BLaER1 treated with 17β-estradiol and CSF1 and Interleukin-3, amounts not matched to agents 10 nM and 100 nM (cell line): ENCODE results near the gene CXCL1.

Source experiments
- H3K27ac ChIP-seq, 11 experiments: shearing (Covaris generic); formaldehyde crosslinking; 2 replicates each; pipeline ENCODE4 v1.8.1; 2022
- H3K27me3 ChIP-seq, 11 experiments: shearing (Covaris generic); formaldehyde crosslinking; 2 replicates each; pipeline ENCODE4 v1.8.1; 2022
- H3K36me3 ChIP-seq, 11 experiments: shearing (Covaris generic); formaldehyde crosslinking; 2 replicates each; pipeline ENCODE4 v1.8.1; 2022
- H3K4me1 ChIP-seq, 10 experiments: shearing (Covaris generic); formaldehyde crosslinking; 2 replicates each; pipeline ENCODE4 v1.8.1; 2022
- H3K4me2 ChIP-seq, 11 experiments: shearing (Covaris generic); formaldehyde crosslinking; 2 replicates each; pipeline ENCODE4 v1.8.1; 2022
- H3K4me3 ChIP-seq, 10 experiments: shearing (Covaris generic); formaldehyde crosslinking; 2 replicates each; pipeline ENCODE4 v1.8.1; 2022
- H3K9ac ChIP-seq, 11 experiments: shearing (Covaris generic); formaldehyde crosslinking; 2 replicates each; pipeline ENCODE4 v1.8.1; 2022
- H3K9me3 ChIP-seq, 11 experiments: shearing (Covaris generic); formaldehyde crosslinking; replicated peaks in 1 of 11; 2 replicates each; pipeline ENCODE4 v1.8.1; 2022
- H4K20me1 ChIP-seq, 11 experiments: shearing (Covaris generic); formaldehyde crosslinking; 2 replicates each; pipeline ENCODE4 v1.8.1; 2022
- Cebpa-rat ChIP-seq, 11 experiments: shearing (Covaris generic); IDR thresholded peaks; 2 replicates each; pipeline ENCODE4 v1.8.1; 2022

CXCL1 gene

DNA sequence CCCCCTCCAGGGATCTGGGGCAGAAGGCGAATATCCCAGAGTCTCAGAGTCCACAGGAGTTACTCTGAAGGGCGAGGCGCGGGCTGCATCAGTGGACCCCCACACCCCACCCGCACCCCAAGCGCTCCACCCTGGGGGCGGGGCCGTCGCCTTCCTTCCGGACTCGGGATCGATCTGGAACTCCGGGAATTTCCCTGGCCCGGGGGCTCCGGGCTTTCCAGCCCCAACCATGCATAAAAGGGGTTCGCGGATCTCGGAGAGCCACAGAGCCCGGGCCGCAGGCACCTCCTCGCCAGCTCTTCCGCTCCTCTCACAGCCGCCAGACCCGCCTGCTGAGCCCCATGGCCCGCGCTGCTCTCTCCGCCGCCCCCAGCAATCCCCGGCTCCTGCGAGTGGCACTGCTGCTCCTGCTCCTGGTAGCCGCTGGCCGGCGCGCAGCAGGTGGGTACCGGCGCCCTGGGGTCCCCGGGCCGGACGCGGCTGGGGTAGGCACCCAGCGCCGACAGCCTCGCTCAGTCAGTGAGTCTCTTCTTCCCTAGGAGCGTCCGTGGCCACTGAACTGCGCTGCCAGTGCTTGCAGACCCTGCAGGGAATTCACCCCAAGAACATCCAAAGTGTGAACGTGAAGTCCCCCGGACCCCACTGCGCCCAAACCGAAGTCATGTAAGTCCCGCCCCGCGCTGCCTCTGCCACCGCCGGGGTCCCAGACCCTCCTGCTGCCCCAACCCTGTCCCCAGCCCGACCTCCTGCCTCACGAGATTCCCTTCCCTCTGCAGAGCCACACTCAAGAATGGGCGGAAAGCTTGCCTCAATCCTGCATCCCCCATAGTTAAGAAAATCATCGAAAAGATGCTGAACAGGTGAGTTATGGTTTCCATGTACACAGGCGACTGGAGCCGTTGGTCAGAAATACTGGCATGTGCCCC is at the start of gene CXCL1:
Gene CXCL1, plus strand, starts transcription at position 264 of the 926 bp plus-strand sequence. Its CDS starts 78 bp downstream, at position 342.
- no peaks in the 10 kb centered on the region for H3K27me3 ChIP-seq
- H3K9me3 ChIP-seq: peaks cover 0 to 47% (median 10%) of the 10 kb centered on the region in 11 experiments; a peak in 15 of 22 replicates
- peak within 1 kb of the TSS in 3 of 11 experiments; percentile 9 to 50 (median 24); a peak in 3 of 22 replicates for H3K4me2 ChIP-seq
- H3K4me1 ChIP-seq: peaks cover 0 to 96% (median 24%) of the 10 kb centered on the region in 10 experiments; a peak in 16 of 20 replicates
- H3K4me3 ChIP-seq: no peak within 1 kb of the TSS
- peak within 1 kb of the TSS in 3 of 11 experiments; percentile 37 to 89 (median 86); a peak in 6 of 22 replicates for H3K27ac ChIP-seq
- no peak for TF ChIP-seq Cebpa-rat (IDR thresholded peaks at IDR 0.05)
- H4K20me1 ChIP-seq: no peaks in the 10 kb centered on the region
- 0 out of 22 replicates have a peak within 1 kb of the TSS, but pooled peaks of 1 of the 11 experiments have one; percentile 2 for H3K9ac ChIP-seq
- H3K36me3 ChIP-seq: 0 out of 22 replicates have a peak, but pooled peaks cover 0 to 4% (median 0%) of the 10 kb centered on the region in 11 experiments

DNA sequence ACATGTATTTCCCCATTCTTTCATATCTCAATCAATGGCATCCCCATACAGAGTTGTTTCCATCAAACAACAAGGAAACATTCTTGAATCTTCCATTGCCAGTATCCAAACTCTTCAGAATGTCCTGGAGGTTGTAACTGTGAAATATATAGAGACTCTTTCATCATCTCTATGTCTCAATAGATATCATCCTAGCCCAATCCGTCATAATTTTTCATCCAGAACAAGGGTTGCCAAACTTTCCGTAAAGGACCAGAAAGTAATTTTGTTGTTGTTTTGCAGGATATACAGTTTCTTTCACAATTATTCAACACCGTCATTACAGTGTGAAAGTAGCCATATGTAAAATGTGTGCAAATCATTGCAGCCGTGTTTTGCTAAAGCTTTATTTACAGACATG is 47.9 kb upstream of the CXCL1 start:
- no peak overlapping the region for H3K9ac ChIP-seq
- no peak for TF ChIP-seq Cebpa-rat (IDR thresholded peaks at IDR 0.05)
- no peaks in the 10 kb centered on the region for H3K27me3 ChIP-seq
- no peak overlapping the region for H3K27ac ChIP-seq
- H3K36me3 ChIP-seq: no peaks in the 10 kb centered on the region
- no peaks in the 10 kb centered on the region for H4K20me1 ChIP-seq
- H3K4me1 ChIP-seq: peaks cover 0 to 65% (median 12%) of the 10 kb centered on the region in 10 experiments; a peak in 13 of 20 replicates
- peaks cover 0 to 14% (median 0%) of the 10 kb centered on the region in 11 experiments; a peak in 2 of 22 replicates for H3K9me3 ChIP-seq
- no peak overlapping the region for H3K4me3 ChIP-seq
- peak overlapping the region in 1 of 11 experiments; percentile 11; a peak in 1 of 22 replicates for H3K4me2 ChIP-seq

DNA sequence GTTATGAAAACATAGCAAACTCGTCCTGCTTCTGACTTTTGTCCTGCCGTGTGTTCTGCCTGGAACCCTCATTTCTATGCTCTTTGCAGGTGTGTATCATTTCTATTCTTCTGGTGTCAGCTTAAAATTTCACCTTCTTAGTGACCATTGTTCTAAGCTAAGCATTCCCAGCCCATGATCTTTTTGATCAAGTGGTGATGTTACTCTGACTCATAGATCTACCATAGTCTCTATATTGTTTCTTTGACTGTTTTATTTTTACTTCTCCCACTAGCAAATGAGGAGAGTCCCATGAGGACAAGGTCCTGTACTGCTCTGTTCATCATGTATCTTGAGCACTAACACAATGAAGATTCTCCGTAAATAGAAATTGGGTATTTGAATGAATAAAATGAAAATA is 46.8 kb upstream of the CXCL1 start:
- Histone ChIP-seq H3K4me1 (peaks cover 0 to 55% (median 2%) of the 10 kb centered on the region in 10 experiments; a peak in 11 of 20 replicates), H3K4me2 (peak overlapping the region in 3 of 11 experiments; percentile 4 to 48 (median 24); a peak in 4 of 22 replicates), H4K20me1 (no peaks in the 10 kb centered on the region), H3K9me3 (peaks cover 1 to 25% (median 9%) of the 10 kb centered on the region in 11 experiments; a peak in 19 of 22 replicates), H3K27ac (peak overlapping the region in 2 of 11 experiments; percentile 33 to 69; a peak in 4 of 22 replicates), H3K4me3 (no peak overlapping the region), H3K36me3 (no peaks in the 10 kb centered on the region), H3K9ac (no peak overlapping the region), H3K27me3 (no peaks in the 10 kb centered on the region)
- no peak for TF ChIP-seq Cebpa-rat (IDR thresholded peaks at IDR 0.05)

GRCh38 chr4:73822812-73823504 is 46.2 kb upstream of the CXCL1 start:
- no peaks in the 10 kb centered on the region for H3K36me3 ChIP-seq
- H3K9me3 ChIP-seq: peaks cover 7 to 31% (median 14%) of the 10 kb centered on the region in 11 experiments; a peak in 20 of 22 replicates
- no peaks in the 10 kb centered on the region for H4K20me1 ChIP-seq
- H3K4me1 ChIP-seq: peaks cover 0 to 49% (median 0%) of the 10 kb centered on the region in 10 experiments; a peak in 7 of 20 replicates
- H3K4me3 ChIP-seq: no peak overlapping the region
- H3K4me2 ChIP-seq: peak overlapping the region in 3 of 11 experiments; percentile 42 to 52 (median 48); a peak in 6 of 22 replicates
- no peak for TF ChIP-seq Cebpa-rat (IDR thresholded peaks at IDR 0.05)
- no peaks in the 10 kb centered on the region for H3K27me3 ChIP-seq
- peak overlapping the region in 2 of 11 experiments; percentile 8 to 24; a peak in 2 of 22 replicates for H3K9ac ChIP-seq
- H3K27ac ChIP-seq: peak overlapping the region in 5 of 11 experiments; percentile 21 to 69 (median 56); a peak in 8 of 22 replicates

- 0 out of 22 replicates have a peak overlapping the region, but pooled peaks of 1 of the 11 experiments have one; percentile 8 for H3K9ac ChIP-seq
- H3K27ac ChIP-seq: peak overlapping the region in 4 of 11 experiments; percentile 43 to 69 (median 57); a peak in 6 of 22 replicates
- H3K4me1 ChIP-seq: peaks cover 0 to 44% (median under 1%) of the 10 kb centered on the region in 10 experiments; a peak in 7 of 20 replicates
Measured at GRCh38 chr4:73823760-73824159, 45.4 kb upstream of the CXCL1 start.

DNA sequence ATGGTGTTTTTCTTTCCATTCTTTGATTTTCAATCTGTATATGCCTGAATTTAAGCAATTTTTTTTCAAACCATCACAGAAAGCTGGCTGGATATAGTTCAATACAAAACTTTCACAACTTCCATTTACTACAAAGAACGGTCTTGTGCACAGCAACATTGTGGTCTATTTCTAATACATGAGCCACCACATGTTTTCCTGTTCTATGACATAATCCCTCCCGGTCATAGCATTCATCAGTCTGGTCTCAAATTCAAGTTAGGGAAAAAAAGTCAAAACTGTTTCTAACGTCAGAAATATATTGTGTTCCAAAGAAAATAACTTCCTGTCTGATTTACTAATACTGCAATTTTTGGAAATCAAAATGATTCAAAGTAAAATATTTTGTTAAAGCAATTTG is 40.2 kb upstream of the CXCL1 start:
- Histone ChIP-seq H3K9ac (no peak overlapping the region), H3K36me3 (no peaks in the 10 kb centered on the region), H3K27ac (peak overlapping the region in 6 of 11 experiments; percentile 12 to 59 (median 41); a peak in 8 of 22 replicates), H4K20me1 (no peaks in the 10 kb centered on the region), H3K9me3 (peaks cover 7 to 28% (median 16%) of the 10 kb centered on the region in 11 experiments; a peak in 20 of 22 replicates), H3K27me3 (no peaks in the 10 kb centered on the region), H3K4me1 (peaks cover 0 to 55% (median 8%) of the 10 kb centered on the region in 10 experiments; a peak in 9 of 20 replicates), H3K4me3 (no peak overlapping the region), H3K4me2 (peak overlapping the region in 5 of 11 experiments; percentile 43 to 58 (median 49); a peak in 9 of 22 replicates)
- TF ChIP-seq Cebpa-rat (IDR thresholded peaks at IDR 0.05): no peak

More at GRCh38 chr4:73823760-73824159, 45.4 kb upstream of the CXCL1 start:
- no peaks in the 10 kb centered on the region for H3K36me3 ChIP-seq
- peak overlapping the region in 3 of 11 experiments; percentile 42 to 52 (median 48); a peak in 5 of 22 replicates for H3K4me2 ChIP-seq
- peaks cover 7 to 33% (median 16%) of the 10 kb centered on the region in 11 experiments; a peak in 20 of 22 replicates for H3K9me3 ChIP-seq
- no peak overlapping the region for H3K4me3 ChIP-seq
- no peaks in the 10 kb centered on the region for H3K27me3 ChIP-seq
- H4K20me1 ChIP-seq: no peaks in the 10 kb centered on the region
- no peak for TF ChIP-seq Cebpa-rat (IDR thresholded peaks at IDR 0.05)

- H3K4me2 ChIP-seq: no peak overlapping the region
- peaks cover 7 to 21% (median 16%) of the 10 kb centered on the region in 11 experiments; a peak in 20 of 22 replicates for H3K9me3 ChIP-seq
- H3K36me3 ChIP-seq: no peaks in the 10 kb centered on the region
- peaks cover 0 to 42% (median 8%) of the 10 kb centered on the region in 10 experiments; a peak in 9 of 20 replicates for H3K4me1 ChIP-seq
- no peak overlapping the region for H3K4me3 ChIP-seq
- TF ChIP-seq Cebpa-rat (IDR thresholded peaks at IDR 0.05): no peak
- no peak overlapping the region for H3K27ac ChIP-seq
- no peaks in the 10 kb centered on the region for H3K27me3 ChIP-seq
- H3K9ac ChIP-seq: no peak overlapping the region
- no peaks in the 10 kb centered on the region for H4K20me1 ChIP-seq
Measured at GRCh38 chr4:73831569-73831968, 37.6 kb upstream of the CXCL1 start.

GRCh38 chr4:73832651-73833237 is 36.4 kb upstream of the CXCL1 start:
- Histone ChIP-seq H3K4me1 (peaks cover 0 to 39% (median 8%) of the 10 kb centered on the region in 10 experiments; a peak in 9 of 20 replicates), H3K4me2 (peak overlapping the region in 3 of 11 experiments; percentile 45 to 53 (median 47); a peak in 6 of 22 replicates), H3K27ac (peak overlapping the region in 4 of 11 experiments; percentile 7 to 59 (median 38); a peak in 5 of 22 replicates), H3K27me3 (no peaks in the 10 kb centered on the region), H3K4me3 (no peak overlapping the region), H3K9me3 (peaks cover 2 to 15% (median 8%) of the 10 kb centered on the region in 11 experiments; a peak in 20 of 22 replicates), H3K36me3 (no peaks in the 10 kb centered on the region), H3K9ac (no peak overlapping the region), H4K20me1 (no peaks in the 10 kb centered on the region)
- no peak for TF ChIP-seq Cebpa-rat (IDR thresholded peaks at IDR 0.05)
